OCI-LY1 (cell line): Measurements from ENCODE around the gene BNIP1.
"Not testable (repeated sequence)": the region's sequence is repeated elsewhere in the genome, so short reads cannot be mapped to it uniquely, and the experiment has no call there.

Source experiments
- H2AFZ ChIP-seq: fragments of 200-600 bp; sonication (generic), shearing (Covaris generic); 2 replicates; pipeline ENCODE4 v1.6.0; 2014; ENCODE audit warnings: antibody characterized with exemption, mild to moderate bottlenecking, low read length
- H3F3A ChIP-seq: fragments of 200-600 bp; sonication (generic), shearing (Covaris generic); 2 replicates; pipeline ENCODE4 v1.6.0; 2014; ENCODE audit warnings: mild to moderate bottlenecking, antibody characterized with exemption, low read length, moderate library complexity; ENCODE audit not compliant: insufficient read depth
- H3K27ac ChIP-seq: fragments of 200-600 bp; sonication (generic); 2 replicates; pipeline ENCODE4 v1.5.1; 2014; ENCODE audit warnings: low read length, mixed run types, mild to moderate bottlenecking, low read depth; ENCODE audit not compliant: poor library complexity, severe bottlenecking
- H3K27me3 ChIP-seq: fragments of 200-600 bp; sonication (generic); 2 replicates; pipeline ENCODE4 v1.6.0; 2014; ENCODE audit warnings: antibody characterized with exemption, mild to moderate bottlenecking, low read length, moderate library complexity; ENCODE audit not compliant: insufficient read depth
- H3K36me3 ChIP-seq: fragments of 200-600 bp; sonication (generic); 2 replicates; pipeline ENCODE4 v1.6.1; 2014; ENCODE audit warnings: mild to moderate bottlenecking, antibody characterized with exemption, low read length, moderate library complexity, mixed read lengths; ENCODE audit not compliant: insufficient read depth
- H3K4me1 ChIP-seq: fragments of 200-600 bp; sonication (generic); 2 replicates; pipeline ENCODE4 v1.5.1; 2014; ENCODE audit warnings: mild to moderate bottlenecking, low read length, moderate library complexity; ENCODE audit not compliant: insufficient read depth, severe bottlenecking
- H3K4me2 ChIP-seq: fragments of 200-600 bp; sonication (generic), shearing (Covaris generic); 2 replicates; pipeline ENCODE4 v1.6.1; 2014; ENCODE audit warnings: low read length
- H3K4me3 ChIP-seq: fragments of 200-600 bp; sonication (generic); 2 replicates; pipeline ENCODE4 v1.5.1; 2014; ENCODE audit warnings: low read length, low read depth, mild to moderate bottlenecking, mixed read lengths; ENCODE audit not compliant: poor library complexity, severe bottlenecking
- H3K79me2 ChIP-seq: fragments of 200-600 bp; shearing (Covaris generic); 2 replicates; pipeline ENCODE4 v1.6.1; 2016; ENCODE audit warnings: mixed run types, low read length, mixed read lengths; ENCODE audit not compliant: insufficient read depth
- H3K9ac ChIP-seq: fragments of 200-600 bp; sonication (generic), shearing (Covaris generic); 2 replicates; pipeline ENCODE4 v1.6.1; 2014; ENCODE audit warnings: mild to moderate bottlenecking, low read length, mixed read lengths
- H3K9me2 ChIP-seq: fragments of 200-600 bp; sonication (generic), shearing (Covaris generic); 2 replicates; pipeline ENCODE4 v1.6.1; 2014; ENCODE audit warnings: low read depth, mild to moderate bottlenecking, low read length, mixed read lengths
- H3K9me3 ChIP-seq: fragments of 200-600 bp; shearing (Covaris generic); 2 replicates; pipeline ENCODE4 v1.6.1; 2014; ENCODE audit warnings: low read length, mixed read lengths
- H4K20me1 ChIP-seq: fragments of 200-600 bp; sonication (generic), shearing (Covaris generic); 2 replicates; pipeline ENCODE4 v1.6.0; 2016; ENCODE audit warnings: mild to moderate bottlenecking, low read length; ENCODE audit not compliant: insufficient read depth
- EZH2 ChIP-seq: fragments of 200-600 bp; sonication (generic), shearing (Covaris generic); IDR thresholded peaks from 2 replicates; pipeline ENCODE4 v1.8.0; 2017; ENCODE audit warnings: borderline replicate concordance, mixed run types, mild to moderate bottlenecking, antibody characterized with exemption, low read length, moderate library complexity, mixed read lengths
- TF ChIP-seq, protein P1 (sequence below): fragments of 200-600 bp; sonication (generic), shearing (Covaris generic); IDR thresholded peaks from 2 replicates; pipeline ENCODE4 v1.5.1; 2017; ENCODE audit warnings: mild to moderate bottlenecking, antibody characterized with exemption, low read length, moderate library complexity, mixed read lengths

Gene BNIP1

DNA sequence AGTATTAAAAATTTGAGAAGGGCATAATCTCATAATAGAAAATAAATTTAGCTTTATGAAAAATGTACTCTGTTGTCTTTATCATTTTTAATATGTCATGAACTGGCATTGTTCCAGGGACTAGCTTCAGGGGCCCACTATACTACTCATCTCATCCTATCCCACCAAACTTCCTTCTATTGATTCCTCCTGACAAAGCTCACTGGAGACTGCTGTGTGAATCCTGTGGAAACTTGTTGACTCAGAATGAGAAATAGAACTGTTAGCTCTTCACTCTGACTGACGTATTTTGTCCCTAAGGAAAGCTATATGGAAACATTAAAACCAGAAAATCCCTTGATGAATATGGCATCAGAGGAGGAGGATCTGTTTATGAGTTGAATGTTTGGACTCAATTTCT, 29.8 kb upstream of the BNIP1 start:
- no peak for TF ChIP-seq EZH2
- TF ChIP-seq, protein P1, sequence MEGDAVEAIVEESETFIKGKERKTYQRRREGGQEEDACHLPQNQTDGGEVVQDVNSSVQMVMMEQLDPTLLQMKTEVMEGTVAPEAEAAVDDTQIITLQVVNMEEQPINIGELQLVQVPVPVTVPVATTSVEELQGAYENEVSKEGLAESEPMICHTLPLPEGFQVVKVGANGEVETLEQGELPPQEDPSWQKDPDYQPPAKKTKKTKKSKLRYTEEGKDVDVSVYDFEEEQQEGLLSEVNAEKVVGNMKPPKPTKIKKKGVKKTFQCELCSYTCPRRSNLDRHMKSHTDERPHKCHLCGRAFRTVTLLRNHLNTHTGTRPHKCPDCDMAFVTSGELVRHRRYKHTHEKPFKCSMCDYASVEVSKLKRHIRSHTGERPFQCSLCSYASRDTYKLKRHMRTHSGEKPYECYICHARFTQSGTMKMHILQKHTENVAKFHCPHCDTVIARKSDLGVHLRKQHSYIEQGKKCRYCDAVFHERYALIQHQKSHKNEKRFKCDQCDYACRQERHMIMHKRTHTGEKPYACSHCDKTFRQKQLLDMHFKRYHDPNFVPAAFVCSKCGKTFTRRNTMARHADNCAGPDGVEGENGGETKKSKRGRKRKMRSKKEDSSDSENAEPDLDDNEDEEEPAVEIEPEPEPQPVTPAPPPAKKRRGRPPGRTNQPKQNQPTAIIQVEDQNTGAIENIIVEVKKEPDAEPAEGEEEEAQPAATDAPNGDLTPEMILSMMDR, result no peak
- Histone ChIP-seq H3K36me3 (peaks cover 7% of the 10 kb centered on the region; the same call in 1 of the 2 replicates), H3K9me2 (no peaks in the 10 kb centered on the region), H3K27me3 (no peaks in the 10 kb centered on the region), H3K4me1 (peaks cover 15% of the 10 kb centered on the region), H3K79me2 (no peaks in the 10 kb centered on the region), H3K4me2 (no peak overlapping the region), H4K20me1 (no peaks in the 10 kb centered on the region), H3K9ac (no peak overlapping the region), H3K4me3 (no peak overlapping the region), H3K9me3 (peaks cover 4% of the 10 kb centered on the region), H2AFZ (no peak overlapping the region), H3F3A (no peaks in the 10 kb centered on the region), H3K27ac (peak overlapping the region; percentile 24)

GRCh38 chr5:173119719-173120118, 24.6 kb upstream of the BNIP1 start:
- H4K20me1 ChIP-seq, result no peaks in the 10 kb centered on the region
- no peak overlapping the region for H3K27ac ChIP-seq
- no peak for TF ChIP-seq EZH2
- TF ChIP-seq, protein P1, result no peak
- H3K4me2 ChIP-seq, result no peak overlapping the region
- H3K4me1 ChIP-seq, result peaks cover 15% of the 10 kb centered on the region
- no peaks in the 10 kb centered on the region for H3F3A ChIP-seq
- H2AFZ ChIP-seq, result no peak overlapping the region
- no peaks in the 10 kb centered on the region for H3K79me2 ChIP-seq
- no peaks in the 10 kb centered on the region for H3K27me3 ChIP-seq
- H3K9me2 ChIP-seq, result no peaks in the 10 kb centered on the region
- peaks cover 6% of the 10 kb centered on the region for H3K9me3 ChIP-seq
- H3K4me3 ChIP-seq, result no peak overlapping the region
- H3K9ac ChIP-seq, result no peak overlapping the region
- peaks cover 9% of the 10 kb centered on the region; the same call in 1 of the 2 replicates for H3K36me3 ChIP-seq

GRCh38 chr5:173123416-173123815, 20.9 kb upstream of the BNIP1 start:
- no peak overlapping the region for H3K4me3 ChIP-seq
- no peak overlapping the region for H3K9ac ChIP-seq
- peaks cover 9% of the 10 kb centered on the region; the same call in 1 of the 2 replicates for H3K36me3 ChIP-seq
- H3K4me2 ChIP-seq, result no peak overlapping the region
- no peaks in the 10 kb centered on the region for H3F3A ChIP-seq
- peaks cover 6% of the 10 kb centered on the region for H3K9me3 ChIP-seq
- H3K79me2 ChIP-seq, result no peaks in the 10 kb centered on the region
- H2AFZ ChIP-seq, result no peak overlapping the region
- no peaks in the 10 kb centered on the region for H3K27me3 ChIP-seq
- no peaks in the 10 kb centered on the region for H4K20me1 ChIP-seq
- no peaks in the 10 kb centered on the region for H3K9me2 ChIP-seq
- TF ChIP-seq EZH2, result no peak
- TF ChIP-seq, protein P1, result no peak
- H3K27ac ChIP-seq, result no peak overlapping the region
- H3K4me1 ChIP-seq, result no peaks in the 10 kb centered on the region

DNA sequence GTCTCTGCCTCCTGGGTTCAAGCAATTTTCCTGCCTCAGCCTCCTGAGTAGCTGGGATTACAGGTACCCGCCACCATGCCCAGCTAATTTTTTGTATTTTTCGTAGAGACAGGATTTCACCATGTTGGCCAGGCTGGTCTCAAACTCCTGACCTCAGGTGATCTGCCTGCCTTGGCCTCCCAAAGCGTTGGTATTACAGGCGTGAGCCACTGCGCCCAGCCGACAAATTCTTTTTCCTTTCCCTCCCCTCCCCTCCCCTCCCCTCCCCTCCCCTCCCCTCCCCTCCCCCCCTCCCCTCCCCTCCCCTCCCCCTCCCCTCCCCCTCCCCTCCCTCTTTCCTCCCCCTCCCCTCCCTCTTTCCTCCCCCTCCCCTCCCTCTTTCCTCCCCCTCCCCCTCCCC, 12.2 kb upstream of the BNIP1 start:
- H3K9me3 ChIP-seq, H3K4me2 ChIP-seq, H4K20me1 ChIP-seq, H3K4me3 ChIP-seq, H3K9me2 ChIP-seq, H3K27me3 ChIP-seq, H3K4me1 ChIP-seq, H2AFZ ChIP-seq, H3K36me3 ChIP-seq, H3K27ac ChIP-seq, H3F3A ChIP-seq, H3K9ac ChIP-seq, H3K79me2 ChIP-seq: not testable (repeated sequence)
